Parathyroid adenoma (tissue), 2 donors: ENCODE results near the gene ABCA3.

Experiments
- H2AFZ ChIP-seq: fragments of 300-600 bp; sonication (generic); one replicate; pipeline ENCODE4 v1.7.0; 2017; ENCODE audit warnings: antibody characterized with exemption, mild to moderate bottlenecking
- H3K27ac ChIP-seq: fragments of 300-600 bp; sonication (generic); one replicate; pipeline ENCODE4 v1.7.0; 2017
- H3K27me3 ChIP-seq: fragments of 300-600 bp; sonication (generic); one replicate; pipeline ENCODE4 v1.7.0; 2017; ENCODE audit warnings: low read length; ENCODE audit not compliant: control insufficient read depth, insufficient read depth
- H3K36me3 ChIP-seq: fragments of 300-600 bp; sonication (generic); one replicate; pipeline ENCODE4 v1.7.0; 2017; ENCODE audit warnings: low read length; ENCODE audit not compliant: control insufficient read depth, insufficient read depth
- H3K4me1 ChIP-seq: fragments of 300-600 bp; sonication (generic); one replicate; pipeline ENCODE4 v1.7.0; 2017; ENCODE audit warnings: control low read depth
- H3K4me2 ChIP-seq: fragments of 300-600 bp; sonication (generic); one replicate; pipeline ENCODE4 v1.7.0; 2017; ENCODE audit warnings: low read length
- H3K4me3 ChIP-seq: fragments of 300-600 bp; sonication (generic); one replicate; pipeline ENCODE4 v1.7.0; 2017; ENCODE audit warnings: low read depth, low read length
- H3K79me2 ChIP-seq: fragments of 300-600 bp; sonication (generic); one replicate; pipeline ENCODE4 v1.7.0; 2017; ENCODE audit warnings: control low read depth
- H3K9ac ChIP-seq: fragments of 300-600 bp; sonication (generic); one replicate; pipeline ENCODE4 v1.7.0; 2017; ENCODE audit warnings: mild to moderate bottlenecking
- H3K9me3 ChIP-seq: fragments of 300-600 bp; sonication (generic); one replicate; pipeline ENCODE4 v1.7.0; 2017; ENCODE audit warnings: low read length; ENCODE audit not compliant: control insufficient read depth
- TF ChIP-seq, protein P1 (sequence below): fragments of 300-600 bp; sonication (generic); IDR thresholded peaks from one replicate; pipeline ENCODE4 v1.7.0; 2017; ENCODE audit warnings: antibody characterized with exemption, mild to moderate bottlenecking
- donor health status: primary hyperparathyroidism.

ABCA3 gene

GRCh38 chr16:2277466-2278271 lies 62.9 kb downstream of the ABCA3 start:
- no peaks in the 10 kb centered on the region for H3K4me1 ChIP-seq
- TF ChIP-seq, protein P1, sequence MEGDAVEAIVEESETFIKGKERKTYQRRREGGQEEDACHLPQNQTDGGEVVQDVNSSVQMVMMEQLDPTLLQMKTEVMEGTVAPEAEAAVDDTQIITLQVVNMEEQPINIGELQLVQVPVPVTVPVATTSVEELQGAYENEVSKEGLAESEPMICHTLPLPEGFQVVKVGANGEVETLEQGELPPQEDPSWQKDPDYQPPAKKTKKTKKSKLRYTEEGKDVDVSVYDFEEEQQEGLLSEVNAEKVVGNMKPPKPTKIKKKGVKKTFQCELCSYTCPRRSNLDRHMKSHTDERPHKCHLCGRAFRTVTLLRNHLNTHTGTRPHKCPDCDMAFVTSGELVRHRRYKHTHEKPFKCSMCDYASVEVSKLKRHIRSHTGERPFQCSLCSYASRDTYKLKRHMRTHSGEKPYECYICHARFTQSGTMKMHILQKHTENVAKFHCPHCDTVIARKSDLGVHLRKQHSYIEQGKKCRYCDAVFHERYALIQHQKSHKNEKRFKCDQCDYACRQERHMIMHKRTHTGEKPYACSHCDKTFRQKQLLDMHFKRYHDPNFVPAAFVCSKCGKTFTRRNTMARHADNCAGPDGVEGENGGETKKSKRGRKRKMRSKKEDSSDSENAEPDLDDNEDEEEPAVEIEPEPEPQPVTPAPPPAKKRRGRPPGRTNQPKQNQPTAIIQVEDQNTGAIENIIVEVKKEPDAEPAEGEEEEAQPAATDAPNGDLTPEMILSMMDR, result no peak
- H3K9me3 ChIP-seq, result no peaks in the 10 kb centered on the region
- H3K79me2 ChIP-seq, result no peaks in the 10 kb centered on the region
- H3K27me3 ChIP-seq, result no peaks in the 10 kb centered on the region
- H3K9ac ChIP-seq, result no peak overlapping the region
- no peak overlapping the region for H3K4me2 ChIP-seq
- H3K27ac ChIP-seq, result no peak overlapping the region
- no peaks in the 10 kb centered on the region for H3K36me3 ChIP-seq
- no peak overlapping the region for H3K4me3 ChIP-seq
- no peak overlapping the region for H2AFZ ChIP-seq

GRCh38 chr16:2276368-2277195 lies 63.9 kb downstream of the ABCA3 start:
- Histone ChIP-seq H2AFZ (no peak overlapping the region), H3K4me1 (no peaks in the 10 kb centered on the region), H3K36me3 (no peaks in the 10 kb centered on the region), H3K9me3 (no peaks in the 10 kb centered on the region), H3K27me3 (no peaks in the 10 kb centered on the region), H3K9ac (no peak overlapping the region), H3K4me3 (no peak overlapping the region), H3K27ac (no peak overlapping the region), H3K4me2 (no peak overlapping the region), H3K79me2 (no peaks in the 10 kb centered on the region)
- TF ChIP-seq, protein P1, result no peak

DNA sequence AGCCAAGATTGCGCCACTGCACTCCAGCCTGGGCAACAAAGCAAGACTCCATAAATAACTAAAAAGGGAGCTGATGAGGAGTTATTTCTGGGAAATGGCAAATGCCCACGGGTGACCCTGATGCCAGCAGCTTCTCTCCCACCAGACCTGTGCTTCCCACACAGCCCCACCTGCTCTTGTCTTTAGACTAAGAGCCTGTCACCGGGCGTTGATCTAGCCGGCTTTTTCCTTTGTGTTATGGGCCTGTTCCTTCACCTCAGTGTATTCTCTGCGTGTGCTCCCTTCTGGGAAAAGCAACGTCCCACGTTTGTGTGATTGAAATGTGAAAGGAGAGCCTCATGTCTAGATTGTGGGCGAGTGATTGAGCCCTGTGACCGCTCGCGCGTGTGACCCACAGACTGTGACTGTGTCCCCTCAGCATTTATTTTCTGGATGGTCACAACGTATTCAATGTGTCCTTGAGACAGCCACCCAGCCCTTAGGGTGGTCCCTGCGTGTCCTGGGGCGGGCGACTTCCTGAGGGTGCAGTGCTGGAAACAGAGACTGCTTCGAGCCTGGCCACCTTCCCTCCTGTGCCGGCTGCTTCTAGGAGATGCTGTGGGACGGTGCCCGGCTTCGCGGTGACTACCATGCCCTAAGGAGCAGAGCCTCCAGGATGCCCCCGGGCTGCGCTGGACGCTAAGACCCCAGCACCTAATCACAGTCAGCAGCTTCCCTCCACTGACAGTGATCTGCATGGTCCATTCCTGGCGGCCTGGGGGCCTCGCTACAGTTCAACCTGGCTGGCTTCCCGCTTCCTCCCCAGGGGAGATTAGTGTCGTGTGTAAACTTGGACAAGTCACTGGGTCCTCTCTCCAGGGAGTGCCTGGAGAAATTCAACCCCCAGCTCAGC lies 64.8 kb downstream of the ABCA3 start:
- H3K79me2 ChIP-seq, result no peaks in the 10 kb centered on the region
- no peak overlapping the region for H3K9ac ChIP-seq
- H3K4me1 ChIP-seq, result no peaks in the 10 kb centered on the region
- H3K4me2 ChIP-seq, result no peak overlapping the region
- no peak overlapping the region for H3K27ac ChIP-seq
- TF ChIP-seq, protein P1, result no peak
- H3K4me3 ChIP-seq, result no peak overlapping the region
- no peaks in the 10 kb centered on the region for H3K36me3 ChIP-seq
- no peak overlapping the region for H2AFZ ChIP-seq
- no peaks in the 10 kb centered on the region for H3K9me3 ChIP-seq
- H3K27me3 ChIP-seq, result no peaks in the 10 kb centered on the region

DNA sequence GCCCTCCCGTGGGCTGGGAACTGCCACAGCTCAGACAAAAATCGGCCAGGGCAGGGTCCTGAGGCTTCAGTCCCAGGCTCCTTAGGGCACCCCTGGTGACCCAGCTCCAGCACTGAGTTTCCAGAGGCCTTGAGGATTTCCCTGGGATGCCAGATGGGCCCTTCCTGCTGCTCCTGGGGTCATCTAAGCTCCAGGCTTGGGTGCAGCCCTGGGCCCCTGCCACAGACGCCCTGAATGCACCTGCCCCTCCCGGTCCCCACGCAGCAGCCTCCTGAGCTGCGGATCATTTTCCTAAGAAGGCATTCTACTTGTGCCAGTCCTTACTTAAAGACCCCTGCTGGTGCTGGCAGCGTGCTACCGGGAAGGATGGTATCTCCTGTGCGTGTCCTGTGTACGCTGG lies 66.6 kb downstream of the ABCA3 start:
- peaks cover 2% of the 10 kb centered on the region for H3K79me2 ChIP-seq
- H3K36me3 ChIP-seq, result no peaks in the 10 kb centered on the region
- H3K4me3 ChIP-seq, result no peak overlapping the region
- H3K4me2 ChIP-seq, result no peak overlapping the region
- H2AFZ ChIP-seq, result no peak overlapping the region
- H3K4me1 ChIP-seq, result peaks cover 4% of the 10 kb centered on the region
- TF ChIP-seq, protein P1, result no peak
- H3K27ac ChIP-seq, result no peak overlapping the region
- H3K27me3 ChIP-seq, result no peaks in the 10 kb centered on the region
- H3K9ac ChIP-seq, result no peak overlapping the region
- no peaks in the 10 kb centered on the region for H3K9me3 ChIP-seq
